HG02588 (cell line): ENCODE results near the gene C1GALT1.

Experiments used
- ATAC-seq: cut with Tn5 transposase; IDR thresholded peaks from one replicate; pipeline ENCODE4 v1.9.1; 2021; ENCODE audit warnings: mild to moderate bottlenecking, moderate library complexity; ENCODE audit not compliant: unreplicated experiment

The C1GALT1 gene

DNA sequence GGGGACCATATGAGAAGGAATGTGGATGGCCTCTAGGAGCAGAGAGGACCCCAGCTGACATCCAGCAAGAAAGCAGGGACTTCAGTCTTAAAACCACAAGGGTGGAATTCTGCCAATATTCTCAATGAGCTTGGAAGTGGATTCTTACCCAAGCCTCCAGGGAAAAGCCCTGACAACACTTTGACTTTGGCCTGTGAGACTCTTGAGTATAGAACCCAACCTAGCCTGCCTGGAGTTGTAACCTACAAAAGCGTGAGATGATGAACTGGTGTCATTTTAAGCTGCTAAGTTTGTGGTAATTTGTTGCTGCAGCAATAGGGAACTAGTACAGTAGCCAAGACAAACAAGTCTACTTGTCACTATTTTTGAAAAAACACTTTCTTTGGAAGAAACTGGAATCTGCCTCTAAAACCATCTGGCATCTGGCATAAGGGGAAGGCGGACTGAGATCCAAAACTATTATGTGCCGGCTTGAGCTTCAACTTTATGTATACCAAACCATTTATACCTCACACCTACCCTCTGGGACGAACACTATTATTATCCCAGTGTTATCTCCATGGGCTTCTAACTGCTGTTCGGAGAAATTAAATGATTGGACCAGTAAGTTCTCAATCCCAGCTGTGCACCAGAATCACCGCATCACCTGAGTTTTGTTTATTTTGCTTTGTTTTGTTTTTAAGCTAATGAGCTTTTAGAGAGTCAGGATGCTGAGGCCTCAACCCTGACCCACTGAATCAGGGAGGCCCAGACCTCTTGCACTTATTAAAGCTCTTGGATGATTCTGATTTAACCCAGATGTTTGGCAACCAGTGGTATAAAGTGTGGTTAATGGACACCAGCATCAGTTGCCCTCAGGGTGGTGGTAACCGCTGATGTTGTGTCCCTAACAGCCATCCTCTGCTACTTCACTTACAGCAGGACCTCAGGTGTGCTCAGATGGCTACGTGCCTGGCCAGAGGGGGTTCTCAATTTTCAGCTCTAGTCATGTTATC, 83.0 kb downstream of the C1GALT1 start:
- ATAC-seq: no peak

- ATAC-seq: no peak
Observed at GRCh38 chr7:7266257-7266881, 84.0 kb downstream of the C1GALT1 start.

DNA sequence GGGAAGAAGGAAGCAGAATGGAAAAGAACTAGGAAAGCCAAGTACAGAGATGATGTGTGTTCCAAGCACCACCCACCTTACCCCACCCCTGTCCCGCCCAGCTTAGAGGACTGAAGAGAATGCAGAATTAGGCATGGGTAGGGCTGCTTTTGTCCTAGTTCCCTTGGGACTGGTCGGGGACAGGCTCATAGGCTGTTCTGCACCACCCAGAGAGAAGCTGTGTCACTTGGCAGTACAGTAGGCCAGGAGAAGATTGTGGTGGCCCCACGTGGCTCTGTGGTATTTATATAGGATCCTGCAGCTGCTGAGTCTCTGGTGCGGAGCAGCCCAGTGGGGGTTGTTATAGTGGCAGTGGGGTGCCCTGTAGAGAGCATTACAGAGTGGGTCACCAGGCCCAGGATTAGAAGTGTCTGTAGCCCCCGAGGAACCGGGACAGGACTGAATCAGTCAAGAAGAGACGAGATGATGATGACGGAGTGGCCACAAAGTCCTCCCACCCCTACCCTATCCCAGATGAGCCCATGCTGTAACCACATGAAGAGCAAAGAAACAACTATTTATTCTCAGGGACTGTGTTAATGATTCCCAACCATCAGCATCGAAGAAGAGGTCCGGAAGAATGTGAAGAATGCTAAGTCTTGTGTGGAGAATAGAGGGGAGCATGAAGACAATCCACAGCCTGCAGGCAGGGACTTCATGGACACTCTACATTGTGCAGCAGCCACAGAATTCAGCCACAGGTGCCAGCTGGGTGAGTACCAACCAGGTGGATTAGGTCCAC, 88.9 kb downstream of the C1GALT1 start:
- no peak for ATAC-seq

GRCh38 chr7:7272294-7272693, 90.0 kb downstream of the C1GALT1 start:
- no peak for ATAC-seq

DNA sequence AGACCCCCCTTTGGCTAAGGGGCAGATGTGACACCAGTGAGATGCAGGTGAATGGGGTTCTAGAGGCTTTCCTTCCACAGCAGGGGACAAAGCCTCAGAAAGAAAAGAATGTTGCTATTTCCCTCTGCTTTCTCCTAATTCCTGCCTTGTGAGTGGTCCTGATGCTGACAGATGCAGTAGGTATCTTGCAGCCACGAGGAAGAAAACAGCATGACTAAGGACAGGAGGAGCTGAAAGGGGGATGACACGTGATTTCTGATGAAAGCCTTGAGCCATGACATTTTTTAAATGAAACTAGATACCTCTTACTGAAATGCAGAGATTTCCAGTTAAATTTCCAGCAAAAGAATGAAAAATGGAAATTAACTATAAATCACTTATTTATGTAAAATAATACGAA, 92.4 kb downstream of the C1GALT1 start:
- no peak for ATAC-seq

- no peak for ATAC-seq
Observed at GRCh38 chr7:7276161-7276560, 93.8 kb downstream of the C1GALT1 start.

DNA sequence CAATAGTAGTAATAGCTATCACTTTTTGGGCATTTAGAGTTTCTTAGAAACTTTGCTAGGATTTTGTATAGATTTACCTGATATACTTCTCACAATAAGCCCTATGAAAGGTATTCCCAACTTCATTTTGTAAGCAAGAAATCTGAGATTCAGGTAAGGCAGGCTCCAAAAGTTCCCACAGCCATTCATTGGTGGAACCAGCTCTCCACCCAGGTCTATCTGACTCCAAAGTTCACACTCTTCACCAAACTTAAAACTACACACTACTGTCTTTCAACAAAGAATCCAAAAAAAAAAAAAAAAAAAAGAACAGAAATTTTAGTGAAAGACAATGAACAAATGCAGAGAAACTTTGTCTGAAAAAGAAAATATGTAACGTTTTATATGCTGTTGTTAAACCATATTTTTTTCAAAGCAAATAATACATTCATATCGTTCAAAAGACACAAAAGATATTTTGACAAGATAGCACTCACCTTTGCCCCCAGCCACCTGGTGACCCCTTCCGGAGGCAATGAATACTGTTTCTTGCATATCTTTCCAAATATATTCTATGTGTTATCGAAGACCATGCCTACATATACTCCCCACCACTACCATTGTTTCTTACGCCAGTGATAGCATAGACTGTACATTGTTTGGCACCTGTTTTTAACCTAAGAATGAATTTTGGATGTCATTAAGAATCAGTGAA, 108.2 kb downstream of the C1GALT1 start:
- no peak for ATAC-seq

GRCh38 chr7:7292085-7292484, 109.7 kb downstream of the C1GALT1 start:
- ATAC-seq: no peak

GRCh38 chr7:7292608-7293007, 110.3 kb downstream of the C1GALT1 start:
- ATAC-seq: no peak

DNA sequence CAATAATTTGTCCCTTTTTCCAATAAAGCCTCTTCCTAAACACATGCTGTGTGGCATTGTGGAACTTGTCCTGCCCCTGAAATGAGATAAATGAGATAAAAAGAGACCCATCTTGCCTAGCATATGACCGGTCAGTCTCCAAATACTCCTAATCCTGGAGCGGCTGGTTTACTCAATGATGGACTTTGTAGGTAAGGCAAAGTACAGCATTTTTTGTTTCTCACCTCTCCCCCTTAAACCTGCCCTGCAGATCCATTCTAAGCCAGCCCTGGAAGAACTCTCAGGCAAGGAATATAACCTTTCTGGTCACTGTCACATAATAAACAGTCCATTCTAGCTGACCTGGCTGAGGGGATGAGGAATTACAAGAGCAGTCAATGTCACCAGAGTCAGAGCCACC, 110.7 kb downstream of the C1GALT1 start:
- no peak for ATAC-seq

GRCh38 chr7:7294911-7295310, 112.6 kb downstream of the C1GALT1 start:
- no peak for ATAC-seq
